MM.1S (cell line): ENCODE data around the gene BSN.

ENCODE experiments used
- EZH2 ChIP-seq: fragments of 300-600 bp; sonication (generic); optimal IDR thresholded peaks from 2 replicates; pipeline ENCODE3; 2017; ENCODE audit warnings: low read depth, mild to moderate bottlenecking, antibody characterized with exemption, low read length, mixed read lengths
- EZH2phosphoT487 ChIP-seq: fragments of 300-600 bp; sonication (generic); IDR thresholded peaks from 2 replicates; pipeline ENCODE4 v1.6.1; 2018; ENCODE audit warnings: antibody characterized with exemption, low read length
- TF ChIP-seq, protein P1 (sequence below): fragments of 300-600 bp; sonication (generic); IDR thresholded peaks from 2 replicates; pipeline ENCODE4 v1.5.1; 2016; ENCODE audit warnings: antibody characterized with exemption, low read length, mixed read lengths

DNA sequence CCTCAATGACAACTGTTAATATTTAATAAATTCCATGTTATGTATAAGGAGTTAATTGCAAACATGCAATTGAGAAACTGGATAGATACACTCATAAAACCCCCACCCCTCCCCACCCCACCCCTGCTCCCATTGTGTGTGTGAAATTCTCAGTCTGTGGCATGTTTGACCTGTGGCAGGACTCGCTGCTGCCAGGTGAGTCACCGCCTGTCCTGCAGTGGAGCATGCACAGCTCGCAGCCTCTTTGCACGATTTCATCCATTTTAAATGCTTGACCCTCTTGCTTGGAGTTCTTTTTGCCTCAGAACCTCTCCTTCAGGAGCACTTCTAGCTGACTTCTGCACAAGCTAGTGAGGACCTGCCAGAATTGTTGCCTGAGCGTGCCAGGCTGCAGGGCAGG, 114.6 kb downstream of the BSN start:
- TF ChIP-seq, protein P1, sequence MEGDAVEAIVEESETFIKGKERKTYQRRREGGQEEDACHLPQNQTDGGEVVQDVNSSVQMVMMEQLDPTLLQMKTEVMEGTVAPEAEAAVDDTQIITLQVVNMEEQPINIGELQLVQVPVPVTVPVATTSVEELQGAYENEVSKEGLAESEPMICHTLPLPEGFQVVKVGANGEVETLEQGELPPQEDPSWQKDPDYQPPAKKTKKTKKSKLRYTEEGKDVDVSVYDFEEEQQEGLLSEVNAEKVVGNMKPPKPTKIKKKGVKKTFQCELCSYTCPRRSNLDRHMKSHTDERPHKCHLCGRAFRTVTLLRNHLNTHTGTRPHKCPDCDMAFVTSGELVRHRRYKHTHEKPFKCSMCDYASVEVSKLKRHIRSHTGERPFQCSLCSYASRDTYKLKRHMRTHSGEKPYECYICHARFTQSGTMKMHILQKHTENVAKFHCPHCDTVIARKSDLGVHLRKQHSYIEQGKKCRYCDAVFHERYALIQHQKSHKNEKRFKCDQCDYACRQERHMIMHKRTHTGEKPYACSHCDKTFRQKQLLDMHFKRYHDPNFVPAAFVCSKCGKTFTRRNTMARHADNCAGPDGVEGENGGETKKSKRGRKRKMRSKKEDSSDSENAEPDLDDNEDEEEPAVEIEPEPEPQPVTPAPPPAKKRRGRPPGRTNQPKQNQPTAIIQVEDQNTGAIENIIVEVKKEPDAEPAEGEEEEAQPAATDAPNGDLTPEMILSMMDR: no peak
- TF ChIP-seq EZH2 (no peak), EZH2phosphoT487 (no peak)
